Liver (tissue), 9 donors: Measurements from ENCODE around the gene CHAT. TPM values are rescaled to one million over a fixed set of nuclear protein-coding genes. Genes with fewer than 3 reads are reported as not detected.

Source experiments
- DNase-seq: peaks from one replicate; pipeline ENCODE4 v3.0.0-alpha.2; 2017; ENCODE audit warnings: low spot score
- H3K27ac ChIP-seq, 2 donors: one replicate each; pipeline ENCODE4 v1.7.0; 2013; ENCODE audit warnings: inconsistent platforms in 2 of 2, low read length in 2 of 2, control low read depth in 1 of 2, low read depth in 1 of 2, mild to moderate bottlenecking in 1 of 2
- H3K27me3 ChIP-seq, 4 donors: one replicate each; pipeline versions ENCODE4 v1.6.1 to v1.7.0; 2013; ENCODE audit warnings: low read length in 3 of 4, inconsistent platforms in 1 of 4, mild to moderate bottlenecking in 1 of 4, moderate library complexity in 1 of 4; ENCODE audit not compliant: control insufficient read depth in 4 of 4, insufficient read depth in 4 of 4
- H3K36me3 ChIP-seq, 4 donors: one replicate each; pipeline versions ENCODE4 v1.6.1 to v1.7.0; 2013; ENCODE audit warnings: low read length in 3 of 4, mild to moderate bottlenecking in 3 of 4, low read depth in 1 of 4, moderate library complexity in 1 of 4; ENCODE audit not compliant: control insufficient read depth in 4 of 4, insufficient read depth in 3 of 4
- H3K4me1 ChIP-seq, 4 donors: one replicate each; pipeline versions ENCODE4 v1.6.1 to v1.7.0; 2013; ENCODE audit warnings: low read length in 3 of 4, mild to moderate bottlenecking in 3 of 4, moderate library complexity in 1 of 4; ENCODE audit not compliant: control insufficient read depth in 4 of 4, insufficient read depth in 4 of 4
- H3K4me3 ChIP-seq, 3 donors: one replicate each; pipeline versions ENCODE4 v1.6.1 to v1.7.0; 2013; ENCODE audit warnings: low read length in 3 of 3, control low read depth in 1 of 3, low read depth in 1 of 3, mild to moderate bottlenecking in 1 of 3
- H3K9ac ChIP-seq, 2 donors: one replicate each; pipeline ENCODE4 v1.7.0; 2013; ENCODE audit warnings: low read length in 2 of 2, mild to moderate bottlenecking in 2 of 2, moderate library complexity in 2 of 2, control low read depth in 1 of 2, low read depth in 1 of 2
- H3K9me3 ChIP-seq, 4 donors: one replicate each; pipeline versions ENCODE4 v1.6.1 to v1.7.0; 2013; ENCODE audit warnings: low read length in 3 of 4; ENCODE audit not compliant: control insufficient read depth in 4 of 4
- EGR1 ChIP-seq, 2 donors: IDR thresholded peaks; 2 replicates each; pipeline ENCODE4 v1.6.1; 2016 to 2018; ENCODE audit warnings: antibody characterized with exemption in 2 of 2, low read depth in 2 of 2
- FOXA2 ChIP-seq: IDR thresholded peaks from 2 replicates; pipeline ENCODE4 v1.6.1; 2016; ENCODE audit warnings: antibody characterized with exemption
- GABPA ChIP-seq, 2 donors: IDR thresholded peaks in 1 of 2; conservative IDR thresholded peaks in 1 of 2; 2 replicates each; pipeline ENCODE4 v1.6.1; 2016; ENCODE audit warnings: antibody characterized with exemption in 2 of 2, mild to moderate bottlenecking in 1 of 2, moderate library complexity in 1 of 2
- HNF4A ChIP-seq, 2 donors: conservative IDR thresholded peaks; 2 replicates each; pipeline ENCODE4 v1.6.1; 2016; ENCODE audit warnings: antibody characterized with exemption in 2 of 2, mild to moderate bottlenecking in 2 of 2
- HNF4G ChIP-seq: IDR thresholded peaks from 2 replicates; pipeline ENCODE4 v1.6.1; 2016; ENCODE audit warnings: antibody characterized with exemption
- JUND ChIP-seq, 2 donors: IDR thresholded peaks; 2 replicates each; pipeline ENCODE4 v1.6.1; 2016; ENCODE audit warnings: antibody characterized with exemption in 2 of 2
- NR2F2 ChIP-seq: IDR thresholded peaks from 2 replicates; pipeline ENCODE4 v1.6.1; 2016; ENCODE audit warnings: antibody characterized with exemption
- RAD21 ChIP-seq, 2 donors: IDR thresholded peaks; 2 replicates each; pipeline ENCODE4 v1.6.1; 2016; ENCODE audit warnings: antibody characterized with exemption in 2 of 2, mild to moderate bottlenecking in 2 of 2
- RXRA ChIP-seq, 2 donors: IDR thresholded peaks; 2 replicates each; pipeline ENCODE4 v1.6.1; 2017 to 2018; ENCODE audit warnings: antibody characterized with exemption in 2 of 2, mild to moderate bottlenecking in 1 of 2
- SP1 ChIP-seq: IDR thresholded peaks from 2 replicates; pipeline ENCODE4 v1.6.1; 2018; ENCODE audit warnings: antibody characterized with exemption, mild to moderate bottlenecking
- TAF1 ChIP-seq: conservative IDR thresholded peaks from 2 replicates; pipeline ENCODE4 v1.6.1; 2016; ENCODE audit warnings: antibody characterized with exemption, mild to moderate bottlenecking
- YY1 ChIP-seq: IDR thresholded peaks from 2 replicates; pipeline ENCODE4 v1.6.1; 2016; ENCODE audit warnings: antibody characterized with exemption, mild to moderate bottlenecking
- WGBS: extraction: QIAGEN DNeasy Blood & Tissue Kit; methylation state at CpG from one replicate; pipeline ENCODE4 v1.1.7; 2013; 5-methylcytosine and 5-hydroxymethylcytosine counted together
- polyA plus RNA-seq, 2 donors: library from polyadenylated mRNA; stranded (reverse) in 1 of 2; unstranded in 1 of 2; fragments of 200-250 nt in 1 of 2; fragments of >200 nt in 1 of 2; fragmentation: Nextera tagmentation in 1 of 2; extraction: Ambion mirVana in 1 of 2; gene quantifications; one replicate each; pipeline versions ENCODE4 v1.2.1 to v1.2.3, GENCODE V29; 2013 to 2015
- total RNA-seq, 2 donors: library from RNA; depleted of rRNA; stranded (reverse); fragments of >200 nt; gene quantifications; one replicate each; pipeline ENCODE4 v1.2.3, GENCODE V29; 2014
- TF ChIP-seq, protein P1 (sequence below): IDR thresholded peaks from 2 replicates; pipeline ENCODE4 v1.6.1; 2016; ENCODE audit warnings: antibody characterized with exemption
- TF ChIP-seq, protein P2 (sequence below): IDR thresholded peaks from 2 replicates; pipeline ENCODE4 v1.6.1; 2016; ENCODE audit warnings: antibody characterized with exemption
- TF ChIP-seq, protein P3 (sequence below): fragments of 150-350 bp; IDR thresholded peaks from 2 replicates; pipeline ENCODE4 v1.5.1; 2017; ENCODE audit warnings: improper control_type of control experiment, low read depth, low read length; ENCODE audit not compliant: missing input control
- TF ChIP-seq, protein P4 (sequence below): IDR thresholded peaks from 2 replicates; pipeline ENCODE4 v1.6.1; 2016; ENCODE audit warnings: antibody characterized with exemption, mild to moderate bottlenecking
- TF ChIP-seq, protein P5 (sequence below): IDR thresholded peaks from 2 replicates; pipeline ENCODE4 v1.6.1; 2016; ENCODE audit warnings: antibody characterized with exemption
- donor health status: healthy.
- donor health status: healthy.
- donor health status: healthy.
- donor health status: healthy.
- donor health status: healthy.

Gene CHAT
- total and polyA plus RNA-seq, 4 donors: not detected

DNA sequence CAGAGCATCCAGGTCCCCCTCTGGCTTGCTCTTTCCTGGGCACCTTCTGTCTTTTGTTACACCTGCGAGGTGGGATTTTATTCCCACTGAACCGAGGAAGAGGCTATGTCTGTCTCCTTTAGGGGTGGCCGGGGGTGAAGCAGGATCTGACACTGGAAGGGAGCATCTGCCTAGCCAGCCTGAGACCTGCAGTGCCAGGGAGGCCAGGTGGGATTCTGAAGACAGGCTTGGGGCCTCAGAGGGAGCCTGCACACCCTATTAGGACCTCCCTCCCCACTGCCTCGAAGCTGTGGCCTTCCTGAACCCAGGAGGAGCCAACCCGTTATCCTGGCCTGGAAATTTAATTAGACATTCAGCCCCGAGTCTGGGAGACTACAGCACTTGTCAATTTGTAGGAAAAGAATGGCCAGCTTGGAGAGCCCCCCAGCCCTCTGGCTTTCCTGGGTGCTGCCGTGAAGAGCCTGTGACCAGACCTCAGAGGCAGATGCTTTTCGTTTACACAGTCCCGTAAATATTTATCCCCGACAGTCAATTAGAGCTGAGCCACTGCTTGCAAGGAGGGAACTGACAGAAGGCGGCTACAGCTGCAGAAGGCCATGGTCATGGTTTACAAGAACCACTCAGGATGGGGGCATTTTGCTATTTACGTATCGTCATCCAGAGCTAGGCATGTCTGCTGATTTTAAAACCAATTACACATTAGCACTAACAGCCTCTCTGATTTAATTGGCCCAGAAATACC is 19.7 kb downstream of the CHAT start:
- 54% methylated on average over 13 of the region's 13 CpGs for WGBS
- H3K4me3 ChIP-seq: no peak overlapping the region
- peaks cover 0 to 3% (median 0%) of the 10 kb centered on the region in 4 donors for H3K27me3 ChIP-seq
- no peak overlapping the region for H3K27ac ChIP-seq
- H3K9me3 ChIP-seq: no peaks in the 10 kb centered on the region
- H3K9ac ChIP-seq: no peak overlapping the region
- TF ChIP-seq, protein P1, sequence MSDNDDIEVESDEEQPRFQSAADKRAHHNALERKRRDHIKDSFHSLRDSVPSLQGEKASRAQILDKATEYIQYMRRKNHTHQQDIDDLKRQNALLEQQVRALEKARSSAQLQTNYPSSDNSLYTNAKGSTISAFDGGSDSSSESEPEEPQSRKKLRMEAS: no peak
- TF ChIP-seq, protein P2, sequence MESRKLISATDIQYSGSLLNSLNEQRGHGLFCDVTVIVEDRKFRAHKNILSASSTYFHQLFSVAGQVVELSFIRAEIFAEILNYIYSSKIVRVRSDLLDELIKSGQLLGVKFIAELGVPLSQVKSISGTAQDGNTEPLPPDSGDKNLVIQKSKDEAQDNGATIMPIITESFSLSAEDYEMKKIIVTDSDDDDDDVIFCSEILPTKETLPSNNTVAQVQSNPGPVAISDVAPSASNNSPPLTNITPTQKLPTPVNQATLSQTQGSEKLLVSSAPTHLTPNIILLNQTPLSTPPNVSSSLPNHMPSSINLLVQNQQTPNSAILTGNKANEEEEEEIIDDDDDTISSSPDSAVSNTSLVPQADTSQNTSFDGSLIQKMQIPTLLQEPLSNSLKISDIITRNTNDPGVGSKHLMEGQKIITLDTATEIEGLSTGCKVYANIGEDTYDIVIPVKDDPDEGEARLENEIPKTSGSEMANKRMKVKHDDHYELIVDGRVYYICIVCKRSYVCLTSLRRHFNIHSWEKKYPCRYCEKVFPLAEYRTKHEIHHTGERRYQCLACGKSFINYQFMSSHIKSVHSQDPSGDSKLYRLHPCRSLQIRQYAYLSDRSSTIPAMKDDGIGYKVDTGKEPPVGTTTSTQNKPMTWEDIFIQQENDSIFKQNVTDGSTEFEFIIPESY: no peak
- TF ChIP-seq, protein P3, sequence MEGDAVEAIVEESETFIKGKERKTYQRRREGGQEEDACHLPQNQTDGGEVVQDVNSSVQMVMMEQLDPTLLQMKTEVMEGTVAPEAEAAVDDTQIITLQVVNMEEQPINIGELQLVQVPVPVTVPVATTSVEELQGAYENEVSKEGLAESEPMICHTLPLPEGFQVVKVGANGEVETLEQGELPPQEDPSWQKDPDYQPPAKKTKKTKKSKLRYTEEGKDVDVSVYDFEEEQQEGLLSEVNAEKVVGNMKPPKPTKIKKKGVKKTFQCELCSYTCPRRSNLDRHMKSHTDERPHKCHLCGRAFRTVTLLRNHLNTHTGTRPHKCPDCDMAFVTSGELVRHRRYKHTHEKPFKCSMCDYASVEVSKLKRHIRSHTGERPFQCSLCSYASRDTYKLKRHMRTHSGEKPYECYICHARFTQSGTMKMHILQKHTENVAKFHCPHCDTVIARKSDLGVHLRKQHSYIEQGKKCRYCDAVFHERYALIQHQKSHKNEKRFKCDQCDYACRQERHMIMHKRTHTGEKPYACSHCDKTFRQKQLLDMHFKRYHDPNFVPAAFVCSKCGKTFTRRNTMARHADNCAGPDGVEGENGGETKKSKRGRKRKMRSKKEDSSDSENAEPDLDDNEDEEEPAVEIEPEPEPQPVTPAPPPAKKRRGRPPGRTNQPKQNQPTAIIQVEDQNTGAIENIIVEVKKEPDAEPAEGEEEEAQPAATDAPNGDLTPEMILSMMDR: no peak
- TF ChIP-seq RXRA (IDR thresholded peaks at IDR 0.05) (no peak), TAF1 (no peak), YY1 (no peak), FOXA2 (no peak), EGR1 (IDR thresholded peaks at IDR 0.05; ENCODE audit: low read depth in 2 of 2) (no peak), GABPA (IDR thresholded peaks at IDR 0.05 in 1 of 2, conservative IDR thresholded peaks at IDR 0.05 in 1 of 2) (no peak), RAD21 (IDR thresholded peaks at IDR 0.05) (no peak)
- TF ChIP-seq, protein P4, sequence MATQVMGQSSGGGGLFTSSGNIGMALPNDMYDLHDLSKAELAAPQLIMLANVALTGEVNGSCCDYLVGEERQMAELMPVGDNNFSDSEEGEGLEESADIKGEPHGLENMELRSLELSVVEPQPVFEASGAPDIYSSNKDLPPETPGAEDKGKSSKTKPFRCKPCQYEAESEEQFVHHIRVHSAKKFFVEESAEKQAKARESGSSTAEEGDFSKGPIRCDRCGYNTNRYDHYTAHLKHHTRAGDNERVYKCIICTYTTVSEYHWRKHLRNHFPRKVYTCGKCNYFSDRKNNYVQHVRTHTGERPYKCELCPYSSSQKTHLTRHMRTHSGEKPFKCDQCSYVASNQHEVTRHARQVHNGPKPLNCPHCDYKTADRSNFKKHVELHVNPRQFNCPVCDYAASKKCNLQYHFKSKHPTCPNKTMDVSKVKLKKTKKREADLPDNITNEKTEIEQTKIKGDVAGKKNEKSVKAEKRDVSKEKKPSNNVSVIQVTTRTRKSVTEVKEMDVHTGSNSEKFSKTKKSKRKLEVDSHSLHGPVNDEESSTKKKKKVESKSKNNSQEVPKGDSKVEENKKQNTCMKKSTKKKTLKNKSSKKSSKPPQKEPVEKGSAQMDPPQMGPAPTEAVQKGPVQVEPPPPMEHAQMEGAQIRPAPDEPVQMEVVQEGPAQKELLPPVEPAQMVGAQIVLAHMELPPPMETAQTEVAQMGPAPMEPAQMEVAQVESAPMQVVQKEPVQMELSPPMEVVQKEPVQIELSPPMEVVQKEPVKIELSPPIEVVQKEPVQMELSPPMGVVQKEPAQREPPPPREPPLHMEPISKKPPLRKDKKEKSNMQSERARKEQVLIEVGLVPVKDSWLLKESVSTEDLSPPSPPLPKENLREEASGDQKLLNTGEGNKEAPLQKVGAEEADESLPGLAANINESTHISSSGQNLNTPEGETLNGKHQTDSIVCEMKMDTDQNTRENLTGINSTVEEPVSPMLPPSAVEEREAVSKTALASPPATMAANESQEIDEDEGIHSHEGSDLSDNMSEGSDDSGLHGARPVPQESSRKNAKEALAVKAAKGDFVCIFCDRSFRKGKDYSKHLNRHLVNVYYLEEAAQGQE: no peak
- TF ChIP-seq, protein P5, sequence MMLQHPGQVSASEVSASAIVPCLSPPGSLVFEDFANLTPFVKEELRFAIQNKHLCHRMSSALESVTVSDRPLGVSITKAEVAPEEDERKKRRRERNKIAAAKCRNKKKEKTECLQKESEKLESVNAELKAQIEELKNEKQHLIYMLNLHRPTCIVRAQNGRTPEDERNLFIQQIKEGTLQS: no peak
- DNase-seq: no peak
- H3K4me1 ChIP-seq: no peaks in the 10 kb centered on the region
- no peaks in the 10 kb centered on the region for H3K36me3 ChIP-seq

DNA sequence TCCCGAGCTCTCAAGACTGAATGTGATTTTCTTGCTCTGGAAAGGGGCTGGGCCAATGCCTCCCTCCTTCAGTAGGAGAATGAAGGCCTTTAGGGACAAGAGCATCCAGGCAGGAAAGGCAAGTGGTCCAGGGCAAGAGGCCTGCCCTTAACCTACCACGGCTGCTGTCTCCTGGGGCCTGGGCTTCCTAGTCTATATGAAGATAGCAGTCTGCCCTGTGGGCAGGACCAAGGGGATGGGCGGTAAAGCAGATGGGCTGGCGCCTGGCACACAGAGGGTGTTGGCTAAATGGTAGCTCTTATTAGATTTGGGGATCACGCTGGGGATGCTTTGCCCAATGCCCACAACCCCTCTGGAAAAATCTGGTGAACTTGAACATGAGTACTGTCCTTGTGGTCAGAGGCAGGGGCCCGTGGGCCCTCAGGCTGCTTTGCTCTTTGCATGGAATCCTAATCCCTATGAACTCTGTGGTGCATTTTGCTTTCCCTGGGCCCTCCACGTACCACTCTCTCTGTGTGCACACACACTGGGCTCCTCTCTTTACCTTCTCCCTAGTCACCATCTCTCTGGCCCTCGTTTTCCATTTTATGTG is 20.3 kb downstream of the CHAT start:
- H3K9ac ChIP-seq: no peak overlapping the region
- H3K27ac ChIP-seq: no peak overlapping the region
- WGBS: 75% methylated on average over 8 of the region's 8 CpGs
- no peak overlapping the region for H3K4me3 ChIP-seq
- H3K4me1 ChIP-seq: no peaks in the 10 kb centered on the region
- peaks cover 0 to 3% (median 0%) of the 10 kb centered on the region in 4 donors for H3K27me3 ChIP-seq
- no peaks in the 10 kb centered on the region for H3K9me3 ChIP-seq
- DNase-seq: no peak
- no peaks in the 10 kb centered on the region for H3K36me3 ChIP-seq
- TF ChIP-seq HNF4G (no peak), RAD21 (IDR thresholded peaks at IDR 0.05) (no peak), NR2F2 (no peak), SP1 (no peak), GABPA (IDR thresholded peaks at IDR 0.05 in 1 of 2, conservative IDR thresholded peaks at IDR 0.05 in 1 of 2) (no peak), FOXA2 (no peak), JUND (IDR thresholded peaks at IDR 0.05) (no peak), HNF4A (conservative IDR thresholded peaks at IDR 0.05) (no peak), RXRA (IDR thresholded peaks at IDR 0.05) (no peak), YY1 (no peak), EGR1 (IDR thresholded peaks at IDR 0.05; ENCODE audit: low read depth in 2 of 2) (no peak)
- TF ChIP-seq, protein P3: no peak
- TF ChIP-seq, protein P2: no peak
- TF ChIP-seq, protein P1: no peak
